Uterus (tissue), 4 donors: ENCODE data around the gene COL27A1. TPM values are rescaled to one million over a fixed set of nuclear protein-coding genes. Genes with fewer than 3 reads are reported as not detected.

Source experiments
- DNase-seq, 2 donors: peaks; one replicate each; pipeline ENCODE4 v3.0.0-alpha.2; 2019 to 2020
- H3K27ac ChIP-seq, 2 donors: fragments of 200-600 bp; sonication (generic); 1 replicate in 1 of 2; 2 replicates in 1 of 2; pipeline ENCODE4 v1.5.1; 2016 to 2018
- H3K27me3 ChIP-seq, 2 donors: fragments of 200-600 bp; sonication (generic); one replicate each; pipeline ENCODE4 v1.5.1; 2018 to 2019; ENCODE audit warnings: control low read depth in 1 of 2
- H3K36me3 ChIP-seq, 2 donors: fragments of 200-600 bp; sonication (generic); one replicate each; pipeline ENCODE4 v1.5.1; 2019; ENCODE audit warnings: control low read depth in 1 of 2
- H3K4me1 ChIP-seq, 2 donors: fragments of 200-600 bp; sonication (generic); one replicate each; pipeline ENCODE4 v1.5.1; 2018 to 2019; ENCODE audit warnings: control low read depth in 1 of 2
- H3K4me3 ChIP-seq, 2 donors: fragments of 200-600 bp; sonication (generic); 1 replicate in 1 of 2; 2 replicates in 1 of 2; pipeline ENCODE4 v1.5.1; 2018 to 2019; ENCODE audit warnings: mild to moderate bottlenecking in 1 of 2
- H3K9me3 ChIP-seq, 2 donors: fragments of 200-600 bp; sonication (generic); one replicate each; pipeline ENCODE4 v1.5.1; 2019; ENCODE audit warnings: control low read depth in 1 of 2
- CTCF ChIP-seq, 4 experiments: fragments of 200-600 bp in 2 of 4; fragments of 450-650 bp in 2 of 4; sonication (generic) in 2 of 4; IDR thresholded peaks; one replicate each; pipeline ENCODE4 v1.5.1; 2016 to 2019; ENCODE audit warnings: antibody characterized with exemption in 4 of 4, mild to moderate bottlenecking in 2 of 4, moderate library complexity in 1 of 4
- POLR2A ChIP-seq, 2 donors: fragments of 450-650 bp; IDR thresholded peaks; one replicate each; pipeline ENCODE4 v1.6.1; 2016; ENCODE audit warnings: antibody characterized with exemption in 2 of 2, mild to moderate bottlenecking in 1 of 2, moderate library complexity in 1 of 2
- intact Hi-C: fragments of 100-400 bp; cut with DNase I; formaldehyde crosslinking; loops from one replicate; pipeline ENCODE4 v1.15.1; 2023; ENCODE audit warnings: low total_unique reads
- total RNA-seq, 4 donors: library from RNA; depleted of rRNA in 3 of 4; stranded (reverse); fragments of >200 nt in 3 of 4; gene quantifications; one replicate each; pipeline versions ENCODE4 v1.1.0 to v1.2.4, GENCODE V29; 2014 to 2023
- donor health status: DM: yes; HTN: yes; CAD: no.

COL27A1 gene
- total RNA-seq, 4 donors from 2014 or later: 7.9 to 52.9 (median 43.3) TPM

- Histone ChIP-seq H3K36me3 (no peaks in the 10 kb centered on the region), H3K4me3 (no peak overlapping the region), H3K27ac (no peak overlapping the region), H3K9me3 (no peaks in the 10 kb centered on the region), H3K4me1 (peaks cover 0 to 17% of the 10 kb centered on the region in 2 donors), H3K27me3 (no peaks in the 10 kb centered on the region)
- no peak for DNase-seq
- intact Hi-C loops: no loop called here
- no peak for TF ChIP-seq CTCF (IDR thresholded peaks at IDR 0.05)
- no peak for TF ChIP-seq POLR2A (IDR thresholded peaks at IDR 0.05)
Observed at GRCh38 chr9:114169952-114170770, 14.8 kb downstream of the COL27A1 start.

DNA sequence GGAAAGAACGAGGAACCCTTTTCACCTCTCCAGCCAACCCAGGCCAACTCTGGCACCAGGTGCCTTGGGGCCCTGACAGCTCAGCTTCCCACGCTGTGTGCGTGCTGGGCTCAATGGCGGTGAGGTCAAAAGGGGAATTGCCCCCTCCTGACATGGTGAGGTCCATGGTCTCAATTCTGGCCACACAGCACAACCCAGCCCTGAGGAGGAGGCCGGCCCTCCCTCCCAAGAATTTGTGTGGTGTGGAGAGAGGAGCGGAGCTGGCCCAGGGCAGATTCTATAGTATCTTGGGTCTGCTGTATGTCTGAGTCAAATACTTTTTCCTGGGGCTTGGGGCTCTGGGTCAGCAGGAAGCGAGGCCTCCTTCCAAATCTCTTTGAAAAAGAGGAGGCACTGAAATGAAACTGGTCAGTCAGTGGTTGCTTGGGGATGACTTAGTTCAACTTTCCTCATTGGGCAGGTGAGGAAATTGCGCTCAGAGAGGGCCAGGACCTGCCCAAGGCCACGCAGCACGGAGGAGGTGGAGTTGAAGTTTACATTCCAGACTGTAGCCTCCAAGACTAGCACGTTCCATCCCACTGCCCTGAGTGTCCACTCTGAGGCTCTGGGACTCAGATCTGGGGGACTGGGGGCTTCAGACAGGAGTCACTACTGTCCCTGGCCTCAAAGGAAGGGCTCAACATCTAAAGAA, 15.6 kb downstream of the COL27A1 start:
- no peak for TF ChIP-seq CTCF (IDR thresholded peaks at IDR 0.05)

DNA sequence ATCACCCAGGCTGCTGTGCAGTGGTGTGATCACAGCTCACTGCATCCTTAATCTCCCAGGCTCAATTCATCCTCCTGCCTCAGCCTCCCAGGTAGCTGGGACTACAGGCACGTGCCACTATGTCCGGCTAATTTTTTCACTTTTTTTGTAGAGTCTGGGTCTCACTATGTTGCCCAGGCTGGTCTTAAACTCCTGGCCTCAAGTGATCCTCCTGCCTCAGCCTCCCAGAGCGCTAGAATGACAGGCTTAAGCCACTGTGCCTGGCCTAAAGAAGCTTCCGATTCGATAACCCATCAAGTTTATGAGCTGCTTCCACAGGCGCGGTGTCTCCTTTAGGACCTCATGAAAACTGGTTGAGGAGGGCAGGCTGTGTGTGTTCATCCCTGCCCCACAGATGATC, 16.2 kb downstream of the COL27A1 start:
- no peak overlapping the region for H3K4me3 ChIP-seq
- H3K9me3 ChIP-seq: no peaks in the 10 kb centered on the region
- intact Hi-C loops: no loop called here
- peaks cover 0 to 22% of the 10 kb centered on the region in 2 donors for H3K4me1 ChIP-seq
- TF ChIP-seq POLR2A (IDR thresholded peaks at IDR 0.05) (no peak), CTCF (IDR thresholded peaks at IDR 0.05) (no peak)
- H3K27ac ChIP-seq: no peak overlapping the region
- no peaks in the 10 kb centered on the region for H3K27me3 ChIP-seq
- DNase-seq: no peak
- H3K36me3 ChIP-seq: no peaks in the 10 kb centered on the region

More for the DNA sequence above, 15.6 kb downstream of the COL27A1 start:
- Histone ChIP-seq H3K4me1 (peaks cover 0 to 22% of the 10 kb centered on the region in 2 donors), H3K4me3 (no peak overlapping the region), H3K27ac (no peak overlapping the region), H3K36me3 (no peaks in the 10 kb centered on the region), H3K27me3 (no peaks in the 10 kb centered on the region), H3K9me3 (no peaks in the 10 kb centered on the region)
- no peak for DNase-seq
- intact Hi-C loops: no loop called here

DNA sequence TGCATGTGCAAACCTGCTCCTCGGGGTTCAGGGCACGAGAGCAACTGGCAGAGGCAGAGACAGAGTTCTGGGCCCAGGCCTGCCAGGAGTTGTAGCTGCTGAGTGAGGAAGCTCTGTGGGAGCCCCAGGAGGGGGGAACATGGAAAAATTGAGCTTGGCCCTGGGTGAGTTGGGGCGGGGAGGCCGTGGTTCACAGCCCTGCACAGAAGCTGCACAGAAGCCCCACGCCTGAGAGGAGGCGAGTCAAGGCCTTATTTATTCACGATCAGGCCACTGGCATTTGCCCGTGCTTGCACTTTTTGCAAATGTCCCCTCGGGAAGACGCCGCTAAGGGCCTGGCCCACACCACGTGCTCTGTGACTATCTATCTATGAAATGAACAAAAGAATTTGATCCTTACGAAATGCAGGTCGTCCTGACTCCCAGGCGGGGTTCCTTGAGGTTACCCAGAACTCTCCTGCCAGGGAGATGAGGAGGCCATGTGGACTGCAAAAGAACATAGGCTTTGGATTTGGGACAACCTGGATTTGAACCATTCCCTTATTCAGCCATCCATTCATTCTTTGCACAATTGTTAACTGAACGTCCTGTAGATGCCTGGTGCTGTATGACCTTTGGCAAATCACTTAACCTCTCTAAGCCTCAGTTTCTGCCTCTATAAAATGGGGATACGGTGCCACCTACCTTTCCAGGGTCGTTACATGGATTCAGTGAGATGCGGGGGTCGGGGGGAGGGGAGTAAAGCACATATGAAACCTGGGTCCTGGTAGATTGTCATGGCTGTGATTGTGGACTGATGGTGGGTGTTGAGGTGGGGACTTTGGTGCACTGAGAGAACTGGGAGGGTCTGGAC, 17.9 kb downstream of the COL27A1 start:
- no peaks in the 10 kb centered on the region for H3K27me3 ChIP-seq
- H3K36me3 ChIP-seq: no peaks in the 10 kb centered on the region
- H3K4me1 ChIP-seq: peaks cover 0 to 35% of the 10 kb centered on the region in 2 donors
- DNase-seq: peak; percentile 59 to 79
- peak overlapping the region; percentile 58 to 80 for H3K27ac ChIP-seq
- intact Hi-C loops: no loop called here
- H3K9me3 ChIP-seq: no peaks in the 10 kb centered on the region
- no peak overlapping the region for H3K4me3 ChIP-seq
- TF ChIP-seq POLR2A (IDR thresholded peaks at IDR 0.05): no peak
- no peak for TF ChIP-seq CTCF (IDR thresholded peaks at IDR 0.05)
